Stimulated activated CD4-positive, alpha-beta T cell treated with anti-CD3 and anti-CD28 coated beads, TNF-alpha, amount 100 ng/mL, for 48 hours (primary cell): ENCODE data around the gene TMEM238L.

Experiments used
- DNase-seq, 3 donors: peaks; one replicate each; pipeline ENCODE4 v3.0.0-alpha.2; 2020; ENCODE audit warnings: low read depth in 3 of 3

TMEM238L gene

GRCh38 chr17:10773391-10773790 lies 30.5 kb downstream of the TMEM238L start:
- DNase-seq: no peak

GRCh38 chr17:10772425-10773380 lies 31.2 kb downstream of the TMEM238L start:
- peak; percentile 23 to 45 (median 43) for DNase-seq

- DNase-seq: no peak
Observed at GRCh38 chr17:10771148-10771547, 32.8 kb downstream of the TMEM238L start.

- DNase-seq: no peak
Observed at GRCh38 chr17:10769840-10770239, 34.1 kb downstream of the TMEM238L start.

- DNase-seq: no peak
Observed at GRCh38 chr17:10768750-10769251, 35.1 kb downstream of the TMEM238L start.

- no peak for DNase-seq
Observed at GRCh38 chr17:10767232-10767631, 36.7 kb downstream of the TMEM238L start.

GRCh38 chr17:10762037-10762436 lies 41.9 kb downstream of the TMEM238L start:
- DNase-seq: no peak

- DNase-seq: no peak
Observed at GRCh38 chr17:10761281-10761680, 42.6 kb downstream of the TMEM238L start.

GRCh38 chr17:10758062-10758461 lies 45.8 kb downstream of the TMEM238L start:
- DNase-seq: no peak

- no peak for DNase-seq
Observed at GRCh38 chr17:10757647-10758046, 46.3 kb downstream of the TMEM238L start.

- DNase-seq: no peak
Observed at GRCh38 chr17:10757067-10757466, 46.8 kb downstream of the TMEM238L start.

- DNase-seq: no peak
Observed at GRCh38 chr17:10756619-10757018, 47.3 kb downstream of the TMEM238L start.

GRCh38 chr17:10756185-10756584 lies 47.7 kb downstream of the TMEM238L start:
- DNase-seq: no peak

GRCh38 chr17:10755592-10756127 lies 48.2 kb downstream of the TMEM238L start:
- DNase-seq: no peak

- DNase-seq: no peak
Observed at GRCh38 chr17:10754861-10755591, 48.9 kb downstream of the TMEM238L start.

- no peak for DNase-seq
Observed at GRCh38 chr17:10754109-10754508, 49.8 kb downstream of the TMEM238L start.

- no peak for DNase-seq
Observed at GRCh38 chr17:10752696-10753095, 51.2 kb downstream of the TMEM238L start.

- DNase-seq: no peak
Observed at GRCh38 chr17:10751563-10751962, 52.3 kb downstream of the TMEM238L start.

- no peak for DNase-seq
Observed at GRCh38 chr17:10750210-10750609, 53.7 kb downstream of the TMEM238L start.

GRCh38 chr17:10748531-10749181 lies 55.2 kb downstream of the TMEM238L start:
- no peak for DNase-seq

- no peak for DNase-seq
Observed at GRCh38 chr17:10745231-10745630, 58.7 kb downstream of the TMEM238L start.
